HCT116 (cell line): ENCODE results near the gene ZNF18. TPM values are rescaled to one million over a fixed set of nuclear protein-coding genes. Genes with fewer than 3 reads are reported as not detected.

Experiments
- CEBPB ChIP-seq: IDR thresholded peaks from 2 replicates; pipeline ENCODE4 v1.6.1; 2012; ENCODE audit warnings: low read depth
- EGR1 ChIP-seq: IDR thresholded peaks from 2 replicates; pipeline ENCODE4 v1.6.1; 2012; ENCODE audit warnings: low read depth
- EZH2 ChIP-seq: fragments of 200-600 bp; sonication (generic); IDR thresholded peaks from 2 replicates; pipeline ENCODE4 v1.6.1; 2017; ENCODE audit warnings: antibody characterized with exemption, mixed run types
- FOSL1 ChIP-seq: IDR thresholded peaks from 2 replicates; pipeline ENCODE4 v1.6.1; 2012; ENCODE audit warnings: low read depth
- MAX ChIP-seq: IDR thresholded peaks from 2 replicates; pipeline ENCODE4 v1.6.1; 2012
- POLR2A ChIP-seq: IDR thresholded peaks from 2 replicates; pipeline ENCODE4 v1.7.0; 2011; ENCODE audit warnings: borderline replicate concordance; ENCODE audit not compliant: insufficient read depth, insufficient read length; ENCODE audit errors: extremely low read depth
- POLR2AphosphoS5 ChIP-seq: IDR thresholded peaks from 2 replicates; pipeline ENCODE4 v1.6.1; 2011; ENCODE audit warnings: mild to moderate bottlenecking, low read depth, low read length, moderate library complexity
- RAD21 ChIP-seq: IDR thresholded peaks from 2 replicates; pipeline ENCODE4 v1.6.1; 2012; ENCODE audit warnings: low read depth, mild to moderate bottlenecking
- SIN3A ChIP-seq: IDR thresholded peaks from 2 replicates; pipeline ENCODE4 v1.6.1; 2012; ENCODE audit warnings: low read depth
- SP1 ChIP-seq: IDR thresholded peaks from 2 replicates; pipeline ENCODE4 v1.6.1; 2012; ENCODE audit warnings: low read depth
- SRF ChIP-seq: IDR thresholded peaks from 2 replicates; pipeline ENCODE4 v1.6.1; 2012; ENCODE audit warnings: low read depth
- total RNA-seq: library from RNA; stranded (reverse); gene quantifications from one replicate; pipeline ENCODE4 v1.2.1, GENCODE V29; 2021; ENCODE audit not compliant: unreplicated experiment
- TF ChIP-seq, protein P1 (sequence below): IDR thresholded peaks from 2 replicates; pipeline ENCODE4 v1.6.1; 2012; ENCODE audit warnings: low read depth
- TF ChIP-seq, protein P2 (sequence below): IDR thresholded peaks from 2 replicates; pipeline ENCODE4 v1.6.1; 2012

The ZNF18 gene
- total RNA-seq, 1 experiment from 2014 or later, result 6.2 TPM

DNA sequence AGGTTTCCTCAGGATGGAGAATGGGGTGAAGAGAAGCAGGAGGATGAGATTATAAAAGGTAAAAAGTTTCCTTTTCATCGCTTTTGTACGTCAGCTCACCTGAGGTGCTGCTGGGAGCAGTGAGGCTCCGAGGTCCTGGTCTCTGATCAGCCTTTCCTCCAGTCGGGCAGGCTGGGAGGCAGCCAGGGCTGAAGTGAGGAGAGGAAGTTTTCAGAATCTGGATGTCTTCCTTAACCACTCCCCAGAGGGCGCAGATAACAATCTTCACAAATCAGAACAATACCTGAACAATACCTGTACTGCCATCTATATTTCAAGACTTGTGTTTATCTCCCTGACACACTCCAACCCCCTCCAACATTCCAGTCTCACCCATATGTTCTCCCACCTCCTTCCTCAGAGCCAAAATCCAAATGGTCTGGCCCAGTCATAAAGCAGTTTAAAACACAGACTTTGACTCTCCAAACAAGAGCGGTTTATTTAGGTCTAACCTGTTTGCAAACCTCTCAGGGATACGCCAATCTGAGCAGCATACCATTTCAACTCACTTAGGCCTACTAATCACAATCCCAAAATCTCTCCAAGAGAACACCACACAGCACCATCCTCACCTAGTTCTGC lies 6.8 kb downstream of the ZNF18 start (continued):
- TF ChIP-seq, protein P1, sequence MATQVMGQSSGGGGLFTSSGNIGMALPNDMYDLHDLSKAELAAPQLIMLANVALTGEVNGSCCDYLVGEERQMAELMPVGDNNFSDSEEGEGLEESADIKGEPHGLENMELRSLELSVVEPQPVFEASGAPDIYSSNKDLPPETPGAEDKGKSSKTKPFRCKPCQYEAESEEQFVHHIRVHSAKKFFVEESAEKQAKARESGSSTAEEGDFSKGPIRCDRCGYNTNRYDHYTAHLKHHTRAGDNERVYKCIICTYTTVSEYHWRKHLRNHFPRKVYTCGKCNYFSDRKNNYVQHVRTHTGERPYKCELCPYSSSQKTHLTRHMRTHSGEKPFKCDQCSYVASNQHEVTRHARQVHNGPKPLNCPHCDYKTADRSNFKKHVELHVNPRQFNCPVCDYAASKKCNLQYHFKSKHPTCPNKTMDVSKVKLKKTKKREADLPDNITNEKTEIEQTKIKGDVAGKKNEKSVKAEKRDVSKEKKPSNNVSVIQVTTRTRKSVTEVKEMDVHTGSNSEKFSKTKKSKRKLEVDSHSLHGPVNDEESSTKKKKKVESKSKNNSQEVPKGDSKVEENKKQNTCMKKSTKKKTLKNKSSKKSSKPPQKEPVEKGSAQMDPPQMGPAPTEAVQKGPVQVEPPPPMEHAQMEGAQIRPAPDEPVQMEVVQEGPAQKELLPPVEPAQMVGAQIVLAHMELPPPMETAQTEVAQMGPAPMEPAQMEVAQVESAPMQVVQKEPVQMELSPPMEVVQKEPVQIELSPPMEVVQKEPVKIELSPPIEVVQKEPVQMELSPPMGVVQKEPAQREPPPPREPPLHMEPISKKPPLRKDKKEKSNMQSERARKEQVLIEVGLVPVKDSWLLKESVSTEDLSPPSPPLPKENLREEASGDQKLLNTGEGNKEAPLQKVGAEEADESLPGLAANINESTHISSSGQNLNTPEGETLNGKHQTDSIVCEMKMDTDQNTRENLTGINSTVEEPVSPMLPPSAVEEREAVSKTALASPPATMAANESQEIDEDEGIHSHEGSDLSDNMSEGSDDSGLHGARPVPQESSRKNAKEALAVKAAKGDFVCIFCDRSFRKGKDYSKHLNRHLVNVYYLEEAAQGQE, result no peak
- TF ChIP-seq SRF, result no peak
- TF ChIP-seq SP1, result no peak
- TF ChIP-seq MAX, result no peak
- no peak for TF ChIP-seq RAD21
- no peak for TF ChIP-seq SIN3A
- TF ChIP-seq EZH2, result no peak
- no peak for TF ChIP-seq EGR1
- TF ChIP-seq, protein P2, sequence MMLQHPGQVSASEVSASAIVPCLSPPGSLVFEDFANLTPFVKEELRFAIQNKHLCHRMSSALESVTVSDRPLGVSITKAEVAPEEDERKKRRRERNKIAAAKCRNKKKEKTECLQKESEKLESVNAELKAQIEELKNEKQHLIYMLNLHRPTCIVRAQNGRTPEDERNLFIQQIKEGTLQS, result no peak
- no peak for TF ChIP-seq POLR2AphosphoS5
- TF ChIP-seq CEBPB, result no peak
- TF ChIP-seq POLR2A, result no peak
- TF ChIP-seq FOSL1, result no peak
